HG02759 (cell line): ENCODE measurements around the gene CTDSPL.

ENCODE experiments used
- ATAC-seq: cut with Tn5 transposase; IDR thresholded peaks from one replicate; pipeline ENCODE4 v1.9.1; 2021; ENCODE audit warnings: mild to moderate bottlenecking, moderate library complexity; ENCODE audit not compliant: unreplicated experiment

The CTDSPL gene

DNA sequence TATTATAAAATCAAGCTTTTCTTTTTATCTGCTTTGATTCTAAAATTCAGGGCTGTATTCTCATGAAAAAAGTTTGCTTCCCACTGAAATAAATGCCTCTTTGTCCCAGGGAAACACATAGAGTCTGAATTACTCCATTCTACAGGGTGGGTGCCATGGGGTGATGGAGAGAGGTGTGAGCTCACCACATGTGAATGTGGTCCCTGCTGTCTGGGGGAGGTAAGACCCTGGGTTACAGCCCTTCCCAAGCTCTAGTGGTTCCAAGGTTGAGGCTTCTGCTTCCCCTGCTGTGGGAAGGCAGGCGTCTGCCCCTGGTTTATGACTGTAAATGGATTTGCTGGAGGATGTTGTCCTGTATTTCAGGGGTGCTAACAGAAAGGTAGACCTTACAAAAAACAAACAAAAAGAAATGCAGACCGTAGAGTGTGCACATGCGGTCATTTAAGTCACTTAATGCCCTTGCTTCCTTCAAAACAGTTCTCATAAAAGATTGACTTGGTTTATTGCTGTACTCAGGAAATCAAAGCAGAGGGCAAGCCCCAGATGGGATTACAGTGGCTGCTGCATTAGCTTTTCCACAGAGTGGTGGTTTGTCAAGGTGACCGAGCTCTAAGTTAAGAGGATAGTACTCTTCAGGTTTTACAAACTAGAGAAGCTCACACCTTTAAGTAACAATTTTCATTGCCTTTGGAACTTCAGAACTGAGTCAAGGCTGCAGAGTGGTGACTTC, 49.2 kb downstream of the CTDSPL start:
- no peak for ATAC-seq

DNA sequence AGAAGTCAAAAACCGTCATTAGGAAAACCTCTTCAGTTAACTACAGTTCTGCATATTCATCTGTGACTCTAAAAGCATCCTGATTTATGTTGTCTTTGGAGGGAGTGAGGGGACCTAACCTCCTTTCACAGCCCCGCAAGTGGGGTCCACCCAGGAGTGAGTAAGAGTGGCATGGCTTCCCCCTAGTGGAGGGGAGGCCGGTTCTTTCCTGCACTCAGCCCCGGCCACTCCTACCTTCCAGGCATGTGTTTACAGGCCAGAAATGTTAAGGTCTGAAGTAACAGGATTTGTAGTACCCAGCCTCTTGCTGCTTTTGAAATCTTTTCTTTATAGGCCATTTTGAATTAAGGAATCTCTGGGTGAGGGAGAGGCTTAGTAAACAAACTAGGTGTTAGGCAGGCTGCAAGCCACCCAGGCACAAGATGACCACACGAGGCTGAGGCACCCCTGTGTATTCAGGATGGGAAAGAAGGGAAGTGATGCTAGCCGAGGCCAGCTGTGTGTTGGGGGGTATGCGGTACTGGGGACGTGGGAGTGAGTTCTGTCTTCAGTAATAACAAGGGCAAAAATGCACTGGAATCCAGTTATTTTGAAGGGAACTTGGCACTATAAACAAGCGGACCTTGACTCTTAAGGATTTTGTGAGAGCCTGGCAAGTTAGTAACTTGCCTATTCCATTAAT, 50.5 kb downstream of the CTDSPL start:
- no peak for ATAC-seq

DNA sequence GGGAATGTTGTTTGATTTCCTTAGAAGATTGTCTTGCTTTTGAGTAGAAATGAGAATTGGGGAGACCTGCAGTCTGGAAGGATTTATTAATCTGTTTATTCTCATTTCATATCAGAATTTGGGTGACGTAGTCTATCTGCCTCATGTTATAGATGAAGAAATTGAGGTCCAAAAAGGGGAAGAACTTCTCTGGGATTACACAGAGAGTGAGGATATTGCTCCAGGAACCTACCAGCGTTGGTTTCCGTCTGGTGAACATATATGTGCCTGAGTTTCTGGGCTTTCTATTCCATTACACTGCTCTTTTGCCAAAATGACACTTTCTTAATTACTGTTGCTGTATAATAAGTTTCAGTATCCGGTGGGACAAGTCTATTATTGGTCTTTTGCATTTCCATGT, 51.8 kb downstream of the CTDSPL start:
- ATAC-seq = no peak

DNA sequence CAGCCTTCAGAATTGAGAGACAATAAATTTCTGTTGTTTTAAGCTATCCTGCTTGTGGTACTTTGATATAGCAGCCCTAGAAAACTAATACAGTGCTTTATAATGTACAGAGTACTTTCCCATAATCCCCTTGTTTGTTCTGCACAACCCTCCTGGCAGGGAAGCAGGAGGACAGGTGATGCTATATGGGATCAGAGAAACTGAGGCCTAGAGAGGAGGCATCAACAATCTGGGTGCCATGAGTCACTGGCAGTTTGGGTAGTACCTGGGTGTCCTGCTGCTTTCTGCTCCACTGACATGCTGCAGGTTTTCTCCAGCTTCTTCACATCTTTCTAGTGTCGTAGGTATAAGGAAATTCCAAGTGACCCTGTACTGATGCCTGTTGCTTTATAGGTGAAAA, 55.0 kb downstream of the CTDSPL start:
- ATAC-seq = no peak

DNA sequence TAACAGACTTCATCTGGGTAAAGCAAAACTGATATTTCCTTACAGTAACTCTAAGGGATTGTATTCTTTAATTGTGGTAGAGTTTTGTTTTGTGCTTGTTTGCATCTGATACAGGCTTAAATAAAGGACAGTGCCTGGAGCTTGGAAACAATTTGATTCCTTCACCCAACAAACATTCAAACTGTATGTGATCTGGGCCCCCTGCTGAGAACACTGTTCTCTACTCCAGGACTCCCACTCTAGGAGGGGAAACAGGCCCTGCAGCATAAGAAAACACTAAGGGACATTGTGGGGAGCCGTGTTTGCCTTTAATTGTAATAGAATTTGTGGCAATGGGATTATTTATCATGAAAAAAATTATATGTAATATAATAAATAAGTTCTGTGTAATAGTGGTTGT, 56.9 kb downstream of the CTDSPL start:
- ATAC-seq = no peak

DNA sequence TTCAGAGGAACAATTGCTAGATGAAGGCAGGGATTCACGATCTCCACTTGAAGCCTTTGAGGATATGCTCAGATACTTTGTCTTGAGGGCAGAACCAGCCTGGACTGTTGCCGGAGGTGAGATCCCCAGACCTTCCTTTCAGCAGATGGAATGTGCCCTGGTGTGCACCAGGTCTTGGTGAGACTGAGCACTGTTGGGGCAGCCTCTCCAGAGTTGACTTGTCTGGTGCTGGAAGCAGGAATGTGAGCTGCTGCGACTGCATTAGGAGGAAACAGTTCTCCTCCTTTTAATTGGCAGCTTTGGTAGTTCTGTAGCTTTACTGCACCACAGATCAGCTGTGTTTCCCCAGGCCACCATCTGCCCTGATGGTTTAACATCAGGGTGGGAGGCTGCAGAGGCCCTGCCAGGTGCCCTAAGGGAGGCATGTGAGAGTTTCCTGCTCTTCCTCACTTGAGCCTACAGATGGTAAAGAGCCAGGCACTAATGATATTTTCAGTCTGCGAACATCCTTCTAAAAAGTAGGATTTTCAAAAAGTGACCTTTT, 58.5 kb downstream of the CTDSPL start:
- no peak for ATAC-seq

DNA sequence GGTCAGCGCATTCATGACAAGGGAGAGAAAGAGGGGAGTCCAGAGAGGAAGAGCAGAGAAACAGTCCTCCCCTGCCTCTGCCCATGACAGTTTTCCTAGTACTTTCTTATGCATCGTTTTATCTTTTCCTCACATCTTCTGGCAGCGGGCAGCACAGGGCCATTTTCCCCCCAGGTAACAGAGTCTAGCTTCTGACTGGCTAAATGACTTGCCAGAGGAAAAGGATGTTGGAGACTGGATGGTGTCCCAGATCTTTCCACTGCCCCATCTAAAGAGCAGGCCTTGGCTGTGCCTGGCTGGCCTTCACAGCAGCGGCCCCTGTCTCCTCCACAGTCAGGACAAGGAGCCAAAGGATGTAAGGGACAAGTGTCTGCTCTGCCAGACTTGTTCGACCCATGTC, 59.3 kb downstream of the CTDSPL start:
- no peak for ATAC-seq

DNA sequence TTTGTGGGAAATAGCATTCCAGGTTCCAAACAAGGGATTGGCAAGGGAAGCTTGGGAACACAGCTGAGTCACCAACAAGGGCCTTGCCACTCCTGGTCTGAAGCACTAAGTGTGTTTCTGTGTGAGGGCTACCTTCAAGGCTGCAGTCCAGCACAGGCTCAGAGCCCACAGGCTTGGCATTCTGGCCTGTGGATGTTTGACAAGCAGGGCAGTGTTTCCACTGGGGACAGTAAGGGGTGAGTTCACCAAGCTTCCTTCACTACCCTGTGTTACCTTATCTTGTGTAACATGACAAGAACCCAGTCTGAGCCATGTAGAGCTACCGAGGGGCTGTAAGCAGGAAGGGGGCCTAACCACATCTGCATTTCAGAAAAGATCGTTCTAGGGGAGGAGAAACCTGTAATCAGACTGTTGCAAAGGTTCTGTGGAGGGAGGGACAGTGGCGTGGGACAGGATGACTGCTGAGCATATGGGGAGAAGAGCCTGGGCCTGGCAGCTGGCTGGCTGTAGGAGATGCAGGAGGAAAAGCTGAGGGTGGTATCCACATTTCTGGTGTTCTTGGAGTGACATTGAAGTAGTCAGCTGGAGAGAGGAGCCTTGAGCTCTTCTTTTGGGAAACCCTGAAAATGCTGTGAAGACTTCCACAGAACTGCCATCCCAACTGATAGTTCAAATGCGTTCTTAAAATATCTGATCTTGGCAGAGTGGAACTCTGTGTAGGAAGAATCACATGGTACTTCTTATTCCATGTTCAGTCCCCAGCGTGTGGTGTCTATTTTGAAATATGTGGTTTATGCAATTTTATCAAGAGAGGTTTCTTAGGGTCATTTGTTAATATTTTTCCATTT, 61.3 kb downstream of the CTDSPL start:
- ATAC-seq = no peak

DNA sequence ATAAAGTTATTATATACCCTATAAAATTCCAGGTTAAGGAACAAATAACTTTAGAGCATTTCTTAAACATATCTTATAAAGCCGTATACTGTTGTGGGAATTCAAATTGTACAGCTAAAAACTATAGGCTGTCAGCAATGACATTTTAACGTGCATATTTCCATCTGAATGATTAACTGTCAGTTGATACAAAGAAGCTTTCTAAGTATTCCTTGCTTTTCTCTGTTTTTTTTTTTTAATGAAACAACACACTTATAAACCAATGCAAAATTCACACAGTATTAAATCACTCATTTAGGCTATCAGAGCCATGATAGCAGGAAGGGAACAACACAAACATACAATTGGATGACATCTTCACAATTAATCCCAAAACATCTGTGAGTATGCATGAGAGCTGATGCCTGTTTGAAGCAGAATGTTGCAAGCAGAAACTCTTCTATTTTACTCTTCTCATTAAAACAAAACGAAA, 61.9 kb downstream of the CTDSPL start:
- no peak for ATAC-seq

DNA sequence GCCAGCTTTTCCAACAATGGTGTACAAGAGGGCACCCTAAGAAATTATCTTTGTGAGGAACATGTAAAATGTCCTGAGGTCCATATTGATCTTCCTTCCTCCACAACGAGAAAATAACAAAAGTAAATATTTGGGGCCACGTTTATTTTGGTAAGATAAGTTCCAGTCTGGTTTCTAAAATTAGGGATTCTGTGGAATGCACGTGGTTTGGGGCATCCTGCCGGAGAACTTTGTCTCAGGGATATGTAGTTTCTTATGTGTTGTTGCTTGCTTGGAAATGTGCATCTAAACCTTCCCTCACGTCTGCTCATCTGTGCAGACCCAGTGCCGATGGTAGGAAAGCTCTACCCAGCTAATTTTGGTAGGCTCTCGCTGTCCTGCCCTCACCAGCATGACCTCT, 62.8 kb downstream of the CTDSPL start:
- ATAC-seq = no peak

DNA sequence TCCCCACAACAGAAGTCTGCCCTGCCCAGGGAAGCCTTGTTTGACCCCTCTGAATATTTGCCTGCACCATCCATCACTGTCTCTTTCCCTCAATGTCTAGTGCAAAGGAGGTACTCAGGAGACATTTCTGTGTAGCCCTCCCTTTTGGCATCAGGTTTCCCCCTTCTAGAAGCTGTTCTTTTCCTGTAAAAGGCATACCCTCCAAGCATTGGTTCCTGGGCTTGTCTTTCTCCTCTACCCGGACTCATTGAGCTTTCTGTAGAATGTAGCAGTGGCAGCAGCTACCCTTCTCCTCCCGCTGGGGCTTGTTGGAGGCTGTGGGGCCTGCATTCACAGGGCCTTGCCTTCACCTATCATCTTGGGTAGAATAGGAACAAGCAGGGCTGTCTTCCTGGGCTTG, 63.5 kb downstream of the CTDSPL start:
- ATAC-seq = no peak

DNA sequence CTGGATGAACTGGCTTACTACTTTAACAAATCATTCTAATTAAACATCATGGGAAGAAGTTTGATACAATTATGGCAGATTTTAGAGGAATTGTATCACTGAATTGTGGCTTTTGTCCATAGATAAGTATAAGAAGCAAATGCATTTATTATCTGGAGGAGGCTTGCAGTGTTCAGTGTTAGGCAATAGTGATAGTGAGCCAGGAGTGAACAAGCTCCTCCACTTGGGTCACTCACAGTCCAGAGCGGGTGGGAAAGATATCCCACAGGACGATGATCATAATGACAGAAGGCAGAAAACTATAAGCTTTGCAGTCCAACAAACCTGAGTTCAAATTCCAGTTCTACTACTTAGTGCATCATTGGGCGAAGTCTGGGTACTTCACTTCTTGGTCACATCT, 64.9 kb downstream of the CTDSPL start:
- no peak for ATAC-seq

DNA sequence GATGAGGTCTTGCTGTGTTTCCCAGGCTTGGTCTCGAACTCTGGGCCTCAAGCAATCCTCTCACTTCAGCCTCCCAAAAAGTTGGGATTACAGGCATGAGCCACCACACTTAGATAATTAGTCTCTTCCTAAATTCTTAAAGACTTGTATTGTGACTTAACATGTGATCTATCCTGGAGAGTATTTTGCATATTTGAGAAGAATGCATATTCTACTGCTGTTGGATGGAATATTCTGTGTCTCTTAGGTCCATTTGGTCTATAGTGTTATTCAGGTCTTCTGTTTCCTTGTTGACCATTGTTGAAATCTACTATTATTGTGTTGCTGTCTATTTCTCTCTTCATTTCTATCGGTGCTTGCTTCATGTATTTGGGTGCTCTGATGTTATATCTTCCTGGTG, 68.8 kb downstream of the CTDSPL start:
- ATAC-seq = no peak

DNA sequence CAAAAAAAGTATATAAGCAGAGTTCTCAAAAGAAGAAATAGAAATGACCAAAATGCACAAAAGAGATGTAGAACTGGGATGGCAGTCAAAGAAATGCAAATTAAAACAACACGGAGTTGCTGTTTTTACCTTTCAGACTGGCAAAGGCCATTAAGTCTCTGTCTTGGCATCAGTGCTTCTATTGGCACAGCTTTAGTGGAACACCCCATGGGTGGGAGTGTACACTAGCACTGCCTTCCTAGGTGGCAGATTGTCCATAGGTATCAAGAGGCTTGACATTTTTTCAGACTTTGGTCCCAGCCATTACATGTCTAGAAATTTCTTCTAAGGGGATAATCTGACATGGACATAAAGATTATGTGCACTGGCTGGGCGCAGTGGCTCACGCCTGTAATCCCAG, 70.8 kb downstream of the CTDSPL start:
- ATAC-seq = no peak

DNA sequence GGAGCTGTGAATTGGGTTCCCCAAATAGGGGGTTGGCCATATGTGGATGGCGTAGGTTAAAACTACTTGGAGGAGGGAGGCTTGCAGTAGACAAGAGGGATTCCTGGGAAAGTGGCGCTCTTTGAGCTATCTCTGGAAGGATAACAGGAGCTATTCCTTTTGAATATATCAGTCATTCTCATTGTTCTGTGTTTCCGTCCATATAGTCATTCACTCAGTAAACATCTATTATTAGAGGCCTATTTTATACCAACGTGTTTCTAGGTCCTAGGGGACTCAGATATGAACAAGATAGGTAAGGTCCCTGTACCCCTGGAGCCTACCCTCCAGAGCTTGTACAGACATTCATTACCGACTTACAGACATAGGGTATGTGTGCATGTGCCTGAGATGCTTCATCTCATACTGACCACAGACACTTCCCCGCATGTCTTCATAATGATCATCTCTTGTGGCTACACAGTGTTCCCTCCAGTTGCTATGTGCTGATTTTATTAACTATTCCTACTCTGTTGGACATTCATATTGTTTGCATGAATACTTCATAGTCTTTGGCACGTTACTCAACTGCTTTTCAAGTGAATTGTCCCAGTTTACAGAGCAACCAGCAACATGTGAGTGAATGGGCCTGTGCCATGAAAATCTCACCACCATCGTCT, 73.1 kb downstream of the CTDSPL start:
- ATAC-seq = no peak

DNA sequence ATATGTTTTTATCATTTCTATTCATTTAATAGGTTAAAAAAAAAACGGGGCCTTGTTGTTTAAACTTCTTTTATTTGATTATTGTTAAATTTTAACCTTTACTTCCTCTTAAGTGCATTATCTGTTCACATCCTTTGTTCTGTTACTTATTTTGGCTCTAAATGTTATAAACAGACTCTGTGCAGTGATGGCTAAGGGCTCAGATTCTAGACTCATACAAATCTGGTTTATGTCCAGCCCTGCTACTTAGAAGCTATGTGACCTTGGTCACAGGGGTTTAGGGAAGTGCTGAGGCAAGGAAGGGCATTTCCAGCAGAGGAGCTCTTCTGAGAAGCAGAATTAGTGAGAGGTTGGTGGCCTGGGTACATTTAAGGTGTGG, 73.6 kb downstream of the CTDSPL start:
- ATAC-seq = no peak

DNA sequence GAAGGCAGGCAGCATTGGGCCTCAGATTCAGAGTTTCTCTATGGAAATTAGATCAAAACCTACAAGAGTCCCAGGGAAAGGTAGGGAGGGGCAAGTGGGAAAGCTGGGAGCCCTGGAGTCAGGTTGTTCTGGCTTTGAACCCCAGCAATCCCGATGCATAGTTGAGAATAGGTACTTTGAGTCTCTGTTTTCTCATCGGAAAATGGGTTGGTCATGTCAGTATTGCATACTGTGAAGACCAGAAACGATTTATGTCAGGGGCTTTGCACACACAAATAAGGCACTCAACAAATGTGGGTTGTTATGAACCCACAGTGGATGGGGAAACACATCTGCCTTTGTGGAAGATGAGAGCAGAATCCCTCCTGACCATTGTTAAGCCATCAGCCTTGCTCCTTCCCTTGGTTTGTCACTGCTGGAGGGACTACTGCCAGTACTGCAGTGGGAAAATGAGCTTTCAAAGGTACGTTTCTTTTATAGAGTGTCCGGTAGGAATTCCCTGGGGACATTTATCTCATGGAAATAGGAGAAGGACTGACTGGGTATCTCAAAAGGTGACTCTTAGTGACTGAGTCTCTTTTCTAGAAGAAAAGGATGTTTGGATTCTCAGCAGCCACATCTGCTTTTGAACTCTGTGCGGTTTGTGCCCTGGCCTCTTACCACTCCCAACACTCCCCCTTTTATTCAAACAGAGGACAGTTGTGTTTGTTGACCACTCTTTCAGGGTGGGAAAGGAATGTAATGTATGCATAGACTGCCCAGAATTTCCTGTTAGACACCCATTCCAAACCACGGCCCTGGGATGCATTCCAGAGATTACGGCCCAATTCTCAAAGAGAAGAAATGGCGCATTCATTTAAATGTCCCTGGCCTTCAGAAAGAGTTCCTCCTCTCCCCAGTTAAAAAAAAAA, 74.3 kb downstream of the CTDSPL start:
- ATAC-seq = no peak

DNA sequence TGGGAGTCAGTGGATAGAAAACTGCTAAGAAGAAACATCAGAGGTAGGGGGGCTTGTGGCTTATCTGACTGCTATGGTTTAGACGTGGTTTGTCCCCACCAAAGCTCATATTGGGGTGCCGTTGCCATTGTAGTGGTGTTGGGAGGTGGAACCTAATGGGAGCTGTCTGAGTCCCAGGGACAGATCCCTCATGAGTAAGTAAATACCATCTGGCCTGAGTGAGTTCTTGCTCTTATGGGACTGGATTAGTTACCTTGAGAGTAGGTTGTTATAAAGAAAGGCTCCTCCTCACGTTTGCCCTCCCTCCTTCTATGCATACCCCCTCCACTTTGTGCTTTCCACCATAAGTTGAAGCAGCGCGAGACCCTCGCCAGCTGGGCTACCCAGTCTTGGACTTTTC, 75.5 kb downstream of the CTDSPL start:
- ATAC-seq = no peak

DNA sequence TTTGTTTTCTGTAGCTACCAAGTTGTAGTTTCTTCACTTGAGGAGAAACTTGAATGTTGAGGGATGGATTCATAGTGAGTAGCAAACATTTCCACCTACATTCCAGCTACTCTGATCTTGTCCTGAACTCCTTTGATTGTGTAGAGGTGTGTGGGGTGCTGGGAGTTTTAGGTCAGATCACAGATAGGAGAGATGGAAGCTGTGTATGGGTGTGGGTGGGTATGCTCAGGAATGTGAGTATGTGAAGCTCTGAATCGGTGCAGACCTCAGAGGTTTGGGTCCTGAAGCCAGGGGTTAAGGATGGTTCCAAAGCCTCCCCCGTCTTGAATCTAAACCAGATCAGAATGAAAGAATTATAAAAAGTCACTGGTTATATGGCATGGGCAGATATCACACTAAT, 76.3 kb downstream of the CTDSPL start:
- ATAC-seq = no peak
